ENCODE data around the gene RAB1A. TPM values are rescaled to one million over a fixed set of nuclear protein-coding genes. Genes with fewer than 3 reads are reported as not detected.

The RAB1A gene
- total RNA-seq, 1 donor from 2014 or later: 61.5 TPM

Other genes with a start within 250 kb of the RAB1A start
- gene SLC1A4, start 140.7 kb downstream of the RAB1A start, total RNA-seq: 10.2 and 11.7 TPM in 2 replicates
- 30.8 and 32.3 TPM in 2 replicates for gene CEP68, start 73.7 kb downstream of the RAB1A start, total RNA-seq
- gene ACTR2, start 97.7 kb upstream of the RAB1A start, total RNA-seq: 81.7 and 86.5 TPM in 2 replicates

All from lung microvascular endothelial cell (primary cell).